ENCODE results near the gene TULP4. TPM values are rescaled to one million over a fixed set of nuclear protein-coding genes. Genes with fewer than 3 reads are reported as not detected.

TULP4 gene
- total and polyA plus RNA-seq, 2 of the 8 experiments (the other 6 are each of a cell fraction or from before 2014, with no cell fraction given) = 7.7 to 51.6 TPM

DNA sequence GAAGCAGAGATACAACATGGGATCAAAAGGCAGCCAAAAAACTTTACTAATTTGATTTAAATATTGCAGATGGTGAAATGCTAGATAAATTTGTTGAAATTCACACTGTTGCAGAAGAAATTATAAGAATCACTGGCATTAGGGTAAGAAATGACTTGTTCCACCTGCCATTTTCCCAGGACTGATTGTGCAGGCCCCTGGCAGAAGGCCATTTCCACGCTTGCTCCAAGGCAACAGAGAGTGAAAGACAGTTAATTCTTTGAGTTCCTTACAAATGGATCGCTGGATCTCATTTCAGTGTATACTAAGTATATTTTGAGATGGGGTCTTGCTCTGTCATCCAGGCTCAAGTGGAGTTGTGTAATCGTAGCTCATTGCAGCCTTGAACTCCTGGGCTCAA lies 180.6 kb downstream of the TULP4 start:
- Histone ChIP-seq H3K23ac (ENCODE audit: insufficient read length) (no peak overlapping the region), H2BK5ac (ENCODE audit: low read depth, low read length) (no peak overlapping the region), H3K4me3 (ENCODE audit: extremely low read depth in 1 of 4, insufficient read depth in 2 of 4, low read depth in 3 of 4, low read length in 4 of 4) (no peak overlapping the region), H3K14ac (ENCODE audit: insufficient read length) (no peak overlapping the region), H3K4me1 (replicated peaks in 1 of 4; ENCODE audit: control insufficient read depth in 3 of 4, insufficient read depth in 4 of 4, low read length in 3 of 4) (no peaks in the 10 kb centered on the region), H2BK15ac (ENCODE audit: low read length) (no peak overlapping the region), H4K91ac (replicated peaks; ENCODE audit: insufficient read length, low read length) (no peak overlapping the region), H3K23me2 (ENCODE audit: low read depth, low read length) (no peaks in the 10 kb centered on the region), H3K9me3 (ENCODE audit: insufficient read depth in 2 of 2, low read depth in 1 of 2, low read length in 1 of 2) (no peaks in the 10 kb centered on the region), H2BK120ac (replicated peaks; ENCODE audit: low read depth, low read length) (no peak overlapping the region), H3K56ac (replicated peaks; ENCODE audit: insufficient read length, low read depth, low read length) (no peak overlapping the region), H4K5ac (ENCODE audit: insufficient read length, low read depth, low read length) (no peak overlapping the region), H3K36me3 (ENCODE audit: control insufficient read depth in 2 of 4, insufficient read depth in 4 of 4, low read length in 3 of 4) (peaks cover 0 to 2% (median 0%) of the 10 kb centered on the region in 4 experiments; a peak in 2 of 8 replicates), H2BK20ac (ENCODE audit: low read length) (no peak overlapping the region), H3K4ac (replicated peaks; ENCODE audit: insufficient read length, low read depth, low read length) (no peak overlapping the region), H4K20me1 (replicated peaks in 1 of 2; ENCODE audit: control insufficient read depth in 1 of 2, insufficient read depth in 2 of 2, low read length in 2 of 2) (no peaks in the 10 kb centered on the region), H2BK12ac (ENCODE audit: low read depth, low read length) (no peak overlapping the region), H2AK5ac (ENCODE audit: low read depth, low read length) (no peak overlapping the region), H3K79me1 (ENCODE audit: low read depth, low read length) (no peaks in the 10 kb centered on the region), H3K18ac (ENCODE audit: extremely low read depth, low read length) (no peak overlapping the region), H3K9ac (replicated peaks in 1 of 4; ENCODE audit: extremely low read depth in 1 of 4, low read depth in 3 of 4, low read length in 3 of 4) (no peak overlapping the region), H4K8ac (ENCODE audit: extremely low read depth, insufficient read depth, low read length) (no peak overlapping the region), H2AFZ (ENCODE audit: low read length) (no peak overlapping the region), H3K27me3 (replicated peaks in 1 of 4; ENCODE audit: control insufficient read depth in 3 of 4, extremely low read depth in 1 of 4, insufficient read depth in 3 of 4, low read length in 3 of 4) (no peaks in the 10 kb centered on the region), H3K4me2 (ENCODE audit: insufficient read depth in 1 of 2, low read depth in 2 of 2, low read length in 2 of 2) (no peak overlapping the region), H3K27ac (ENCODE audit: low read depth, low read length) (no peak overlapping the region), H3K79me2 (ENCODE audit: control insufficient read depth in 1 of 2, insufficient read depth in 2 of 2, low read length in 2 of 2) (no peaks in the 10 kb centered on the region)
- TF ChIP-seq GABPA (IDR thresholded peaks at IDR 0.05; ENCODE audit: borderline replicate concordance, insufficient read depth, low read length) (no peak), KDM4A (IDR thresholded peaks at IDR 0.05; ENCODE audit: low read depth, low read length, severe bottlenecking) (no peak)
- POLR2A ChIA-PET (ENCODE audit: partially characterized antibody) = interaction anchor here (1.6 kb wide), 1 partner anchor 10 kb away, joined by 4 read pairs; no protein-coding TSS in a partner anchor
- WGBS, 2 experiments (ENCODE audit: extremely low coverage in 1 of 2, insufficient coverage in 1 of 2, insufficient read length in 1 of 2, insufficient replicate concordance in 2 of 2, low coverage in 1 of 2, low lambda C conversion rate in 2 of 2, missing lambda C conversion rate in 1 of 2) = 94% methylated on average over 3 of the region's 3 CpGs; no CpG with 5 or more reads in 1 of the 2 experiments
- CTCF ChIA-PET (ENCODE audit: partially characterized antibody) = interaction anchor here (0.9 to 2.1 kb wide), 7 partner anchors 9 to 278 kb away, joined by 3 to 5 read pairs (median 3); no protein-coding TSS in a partner anchor
- DNase-seq (ENCODE audit: low read depth in 1 of 2, low spot score in 2 of 2) (no peak), FAIRE-seq (no peak)
